DND-41 (cell line): ENCODE measurements around the gene ATP1B3.
"Not testable (repeated sequence)": the region's sequence is repeated elsewhere in the genome, so short reads cannot be mapped to it uniquely, and the experiment has no call there.

ENCODE experiments used
- ATAC-seq: fragments of 200-7000 bp; cut with Tn5 transposase; 3 replicates; pipeline ENCODE4 v1.9.1; 2021; ENCODE audit warnings: low read depth; ENCODE audit not compliant: insufficient read depth
- DNase-seq: peaks from one replicate; pipeline ENCODE4 v3.0.0-alpha.2; 2020
- H2AFZ ChIP-seq: 2 replicates; pipeline ENCODE4 v1.6.0; 2012; ENCODE audit warnings: low read depth, low read length
- H3K27ac ChIP-seq: 2 replicates; pipeline ENCODE4 v1.5.1; 2012; ENCODE audit warnings: low read length, inconsistent platforms
- H3K27me3 ChIP-seq: fragments of 200-600 bp; sonication (generic); 2 replicates; pipeline ENCODE4 v1.6.0; 2012; ENCODE audit warnings: low read length, mild to moderate bottlenecking, inconsistent platforms; ENCODE audit not compliant: insufficient read depth, poor library complexity
- H3K36me3 ChIP-seq: 2 replicates; pipeline ENCODE4 v1.5.1; 2012; ENCODE audit warnings: low read length, inconsistent platforms; ENCODE audit not compliant: insufficient read depth
- H3K4me1 ChIP-seq: 2 replicates; pipeline ENCODE4 v1.5.1; 2012; ENCODE audit warnings: mild to moderate bottlenecking, low read length; ENCODE audit not compliant: insufficient read depth
- H3K4me2 ChIP-seq: 2 replicates; pipeline ENCODE4 v1.6.0; 2012; ENCODE audit warnings: mild to moderate bottlenecking, moderate library complexity, low read length, inconsistent platforms; ENCODE audit not compliant: insufficient read depth
- H3K4me3 ChIP-seq, 2 experiments: fragments of 200-600 bp in 1 of 2; shearing (Covaris generic) in 1 of 2; 2 replicates each; pipeline ENCODE4 v1.5.1; 2012 to 2016; ENCODE audit warnings: inconsistent platforms in 2 of 2, low read length in 2 of 2, mild to moderate bottlenecking in 2 of 2, low read depth in 1 of 2, moderate library complexity in 1 of 2
- H3K79me2 ChIP-seq: 2 replicates; pipeline ENCODE4 v1.6.0; 2012; ENCODE audit warnings: low read length, inconsistent platforms; ENCODE audit not compliant: insufficient read depth
- H3K9ac ChIP-seq: 2 replicates; pipeline ENCODE4 v1.6.0; 2012; ENCODE audit warnings: low read depth, mild to moderate bottlenecking, inconsistent platforms, low read length, moderate library complexity
- H3K9me3 ChIP-seq: 2 replicates; pipeline ENCODE4 v1.5.1; 2012; ENCODE audit warnings: low read length, moderate library complexity, mild to moderate bottlenecking, inconsistent platforms; ENCODE audit not compliant: insufficient read depth, severe bottlenecking
- H4K20me1 ChIP-seq: 2 replicates; pipeline ENCODE4 v1.6.0; 2012; ENCODE audit warnings: low read length; ENCODE audit not compliant: insufficient read depth
- EZH2 ChIP-seq: IDR thresholded peaks from 3 replicates; pipeline ENCODE4 v1.6.1; 2012; ENCODE audit warnings: borderline replicate concordance, low read depth, mild to moderate bottlenecking, moderate library complexity, low read length, inconsistent platforms; ENCODE audit not compliant: severe bottlenecking
- TF ChIP-seq, protein P1 (sequence below): IDR thresholded peaks from 2 replicates; pipeline ENCODE4 v1.5.1; 2012; ENCODE audit warnings: borderline replicate concordance, low read length, moderate library complexity, mild to moderate bottlenecking; ENCODE audit not compliant: poor library complexity, severe bottlenecking; ENCODE audit errors: extremely low read depth

ATP1B3 gene

DNA sequence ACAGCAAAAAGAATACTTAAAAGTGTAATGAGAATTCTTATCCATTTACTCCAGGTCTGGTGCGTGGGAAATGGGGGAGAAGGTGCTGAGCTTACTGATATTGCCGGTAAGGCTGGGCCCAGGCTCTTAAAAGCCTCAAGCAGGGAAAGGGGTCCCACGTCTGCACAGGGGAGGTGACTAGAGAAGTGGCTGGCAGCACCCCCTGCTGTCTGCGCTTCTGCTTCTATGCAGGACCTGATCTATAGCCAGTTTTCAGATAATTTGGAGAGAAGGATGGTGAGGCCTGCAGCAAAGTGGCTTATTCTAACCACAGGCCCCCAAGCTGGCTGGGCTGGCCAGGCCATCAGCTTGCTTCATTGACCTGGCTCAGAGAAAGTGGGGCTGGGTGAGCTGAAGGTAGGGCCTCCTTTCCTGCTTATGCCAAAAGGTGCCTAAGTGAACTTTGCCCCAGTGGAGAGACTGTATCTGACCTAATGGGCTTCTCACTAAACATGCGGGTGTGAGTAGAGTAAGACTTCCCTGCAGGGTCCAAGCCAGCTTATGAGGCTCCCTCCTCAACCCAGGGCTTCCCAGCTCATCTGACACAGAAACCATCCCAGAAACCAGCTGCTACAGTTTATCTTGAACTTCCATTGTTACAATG is 30.9 kb upstream of the ATP1B3 start:
- H3K79me2 ChIP-seq = no peaks in the 10 kb centered on the region
- H3K4me3 ChIP-seq = no peak overlapping the region
- H3K36me3 ChIP-seq = no peaks in the 10 kb centered on the region
- no peaks in the 10 kb centered on the region for H3K27me3 ChIP-seq
- no peak overlapping the region for H3K4me2 ChIP-seq
- H3K4me1 ChIP-seq = no peaks in the 10 kb centered on the region
- ATAC-seq (peak; percentile 77), DNase-seq (peak; percentile 40)
- TF ChIP-seq, protein P1, sequence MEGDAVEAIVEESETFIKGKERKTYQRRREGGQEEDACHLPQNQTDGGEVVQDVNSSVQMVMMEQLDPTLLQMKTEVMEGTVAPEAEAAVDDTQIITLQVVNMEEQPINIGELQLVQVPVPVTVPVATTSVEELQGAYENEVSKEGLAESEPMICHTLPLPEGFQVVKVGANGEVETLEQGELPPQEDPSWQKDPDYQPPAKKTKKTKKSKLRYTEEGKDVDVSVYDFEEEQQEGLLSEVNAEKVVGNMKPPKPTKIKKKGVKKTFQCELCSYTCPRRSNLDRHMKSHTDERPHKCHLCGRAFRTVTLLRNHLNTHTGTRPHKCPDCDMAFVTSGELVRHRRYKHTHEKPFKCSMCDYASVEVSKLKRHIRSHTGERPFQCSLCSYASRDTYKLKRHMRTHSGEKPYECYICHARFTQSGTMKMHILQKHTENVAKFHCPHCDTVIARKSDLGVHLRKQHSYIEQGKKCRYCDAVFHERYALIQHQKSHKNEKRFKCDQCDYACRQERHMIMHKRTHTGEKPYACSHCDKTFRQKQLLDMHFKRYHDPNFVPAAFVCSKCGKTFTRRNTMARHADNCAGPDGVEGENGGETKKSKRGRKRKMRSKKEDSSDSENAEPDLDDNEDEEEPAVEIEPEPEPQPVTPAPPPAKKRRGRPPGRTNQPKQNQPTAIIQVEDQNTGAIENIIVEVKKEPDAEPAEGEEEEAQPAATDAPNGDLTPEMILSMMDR = peak; percentile 48
- TF ChIP-seq EZH2 = no peak
- H3K27ac ChIP-seq = no peak overlapping the region
- no peaks in the 10 kb centered on the region for H4K20me1 ChIP-seq
- no peak overlapping the region for H3K9ac ChIP-seq
- H3K9me3 ChIP-seq = no peaks in the 10 kb centered on the region
- no peak overlapping the region for H2AFZ ChIP-seq

DNA sequence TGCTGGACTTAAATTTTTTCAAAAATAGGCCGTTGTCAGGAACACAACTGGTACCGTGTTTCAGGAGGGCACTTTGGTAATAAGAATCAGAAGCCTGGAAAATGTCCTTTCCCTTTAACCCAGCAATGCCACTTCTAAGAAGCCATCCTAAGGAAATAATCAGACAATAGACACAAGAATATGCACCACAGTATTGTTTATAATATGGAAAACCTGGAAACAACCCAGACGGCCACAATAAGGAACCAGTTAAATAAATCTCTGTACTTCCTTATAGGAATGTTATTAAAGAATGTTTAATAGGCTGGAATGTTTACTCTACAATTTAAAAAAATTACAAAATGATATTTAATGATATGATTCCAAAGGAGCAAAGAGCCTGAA is 30.4 kb upstream of the ATP1B3 start:
- DNase-seq = no peak
- Histone ChIP-seq H3K79me2 (no peaks in the 10 kb centered on the region), H3K4me2 (no peak overlapping the region), H3K36me3 (no peaks in the 10 kb centered on the region), H4K20me1 (no peaks in the 10 kb centered on the region), H3K4me3 (no peak overlapping the region), H2AFZ (no peak overlapping the region), H3K27ac (no peak overlapping the region), H3K27me3 (no peaks in the 10 kb centered on the region), H3K9ac (no peak overlapping the region), H3K4me1 (no peaks in the 10 kb centered on the region), H3K9me3 (no peaks in the 10 kb centered on the region)
- TF ChIP-seq, protein P1 = no peak
- no peak for TF ChIP-seq EZH2
- ATAC-seq = no peak

DNA sequence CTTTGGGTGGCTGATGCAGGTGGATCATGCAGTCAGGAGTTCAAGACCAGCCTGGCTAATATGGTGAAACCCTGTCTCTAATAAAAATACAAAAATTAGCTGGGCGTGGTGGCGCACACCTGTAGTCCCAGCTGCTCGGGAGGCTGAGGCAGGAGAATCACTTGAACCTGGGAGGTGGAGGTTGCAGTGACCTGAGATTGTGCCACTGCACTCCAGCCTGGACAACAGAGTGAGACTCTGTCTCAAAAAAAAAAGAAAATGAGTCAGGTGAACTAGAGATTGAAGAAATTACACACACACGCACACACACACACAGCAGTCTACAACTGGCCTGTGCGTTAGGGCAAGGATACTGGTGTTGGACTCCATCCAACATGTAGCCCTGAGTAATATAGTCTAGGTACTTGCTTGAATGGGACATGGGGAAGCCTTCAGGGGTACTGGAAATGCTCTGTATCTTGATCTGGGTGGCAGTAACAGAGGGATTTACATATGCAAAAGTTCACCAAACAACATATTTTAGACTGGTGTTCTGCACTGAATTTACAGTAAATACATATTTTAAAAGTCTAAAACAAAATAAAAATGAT is 28.2 kb upstream of the ATP1B3 start:
- H3K27ac ChIP-seq, ATAC-seq, H3K9me3 ChIP-seq, DNase-seq, H2AFZ ChIP-seq, H3K36me3 ChIP-seq, H3K4me2 ChIP-seq, H3K4me3 ChIP-seq, H3K9ac ChIP-seq, H4K20me1 ChIP-seq, H3K79me2 ChIP-seq, H3K27me3 ChIP-seq, H3K4me1 ChIP-seq: not testable (repeated sequence)

GRCh38 chr3:141849056-141849815 is 27.2 kb upstream of the ATP1B3 start:
- no peaks in the 10 kb centered on the region for H3K4me1 ChIP-seq
- ATAC-seq = no peak
- no peak overlapping the region for H3K4me2 ChIP-seq

More at GRCh38 chr3:141849056-141849815, 27.2 kb upstream of the ATP1B3 start:
- H3K27ac ChIP-seq = no peak overlapping the region
- H3K36me3 ChIP-seq = no peaks in the 10 kb centered on the region
- H3K9me3 ChIP-seq = no peaks in the 10 kb centered on the region
- no peak overlapping the region for H3K4me3 ChIP-seq
- H3K27me3 ChIP-seq = no peaks in the 10 kb centered on the region
- DNase-seq = no peak
- no peak for TF ChIP-seq EZH2
- TF ChIP-seq, protein P1 = no peak
- no peaks in the 10 kb centered on the region for H3K79me2 ChIP-seq
- no peak overlapping the region for H3K9ac ChIP-seq
- H4K20me1 ChIP-seq = no peaks in the 10 kb centered on the region
- H2AFZ ChIP-seq = no peak overlapping the region
